GM12874 (cell line): ENCODE measurements around the gene CDK5R2.

Experiments
- CTCF ChIP-seq: IDR thresholded peaks from 2 replicates; pipeline ENCODE4 v1.5.1; 2011; ENCODE audit warnings: low read depth, mild to moderate bottlenecking, control low read depth, low read length, moderate library complexity; ENCODE audit not compliant: insufficient read depth

Gene CDK5R2

GRCh38 chr2:218985325-218986091 is 26.0 kb downstream of the CDK5R2 start:
- TF ChIP-seq CTCF, result no peak

- no peak for TF ChIP-seq CTCF
Measured at GRCh38 chr2:218986148-218986761, 26.8 kb downstream of the CDK5R2 start.

GRCh38 chr2:218988164-218988563 is 28.7 kb downstream of the CDK5R2 start:
- no peak for TF ChIP-seq CTCF

- TF ChIP-seq CTCF, result no peak
Measured at GRCh38 chr2:218988650-218989049, 29.2 kb downstream of the CDK5R2 start.

GRCh38 chr2:218990052-218990451 is 30.6 kb downstream of the CDK5R2 start:
- no peak for TF ChIP-seq CTCF

- no peak for TF ChIP-seq CTCF
Measured at GRCh38 chr2:218990612-218991011, 31.1 kb downstream of the CDK5R2 start.

GRCh38 chr2:218991674-218992168 is 32.3 kb downstream of the CDK5R2 start:
- TF ChIP-seq CTCF, result no peak
